K562 (cell line): Measurements from ENCODE around the gene USP32. TPM values are rescaled to one million over a fixed set of nuclear protein-coding genes. Genes with fewer than 3 reads are reported as not detected.

ENCODE experiments used
- ADNP ChIP-seq: fragments of 200-800 bp; sonication (Bioruptor generic); IDR thresholded peaks from 2 replicates; pipeline ENCODE4 v1.6.1; 2016; ENCODE audit warnings: missing genetic modification characterization, missing compliant biosample characterization
- BRF2 ChIP-seq: IDR thresholded peaks from 3 replicates; pipeline ENCODE4 v1.6.1; 2011; ENCODE audit warnings: borderline replicate concordance, mild to moderate bottlenecking; ENCODE audit not compliant: insufficient read length, insufficient read depth
- CHCHD3 ChIP-seq: fragments of 250-450 bp; sonication (Bioruptor Pico); IDR thresholded peaks from 2 replicates; pipeline ENCODE4 v2.1.2; 2022; ENCODE audit warnings: mild to moderate bottlenecking
- HNRNPH1 ChIP-seq: fragments of 200-400 bp; formaldehyde crosslinking; optimal IDR thresholded peaks from 2 replicates; pipeline ENCODE3; 2017; ENCODE audit warnings: low read depth, mild to moderate bottlenecking, low read length, moderate library complexity
- MTA2 ChIP-seq: fragments of 450-650 bp; IDR thresholded peaks from 2 replicates; pipeline ENCODE4 v1.6.1; 2016; ENCODE audit warnings: low read depth
- MYC ChIP-seq, 2 experiments: fragments of 250-450 bp in 1 of 2; sonication (Bioruptor Pico) in 1 of 2; IDR thresholded peaks; 2 replicates each; pipeline versions ENCODE4 v1.5.1 to v1.6.1; 2012 to 2021; ENCODE audit warnings: low read depth in 2 of 2, borderline replicate concordance in 1 of 2, improper control_type of control experiment in 1 of 2, low read length in 1 of 2, mild to moderate bottlenecking in 1 of 2, moderate library complexity in 1 of 2
- NONO ChIP-seq, 2 experiments: fragments of 200-400 bp in 1 of 2; fragments of 450-650 bp in 1 of 2; formaldehyde crosslinking in 1 of 2; IDR thresholded peaks; 2 replicates each; pipeline ENCODE4 v1.6.1; 2017; ENCODE audit warnings: low read depth in 2 of 2, mild to moderate bottlenecking in 2 of 2, moderate library complexity in 2 of 2, low read length in 1 of 2
- POLR2A ChIP-seq: fragments of 450-650 bp; conservative IDR thresholded peaks from 2 replicates; pipeline ENCODE4 v1.6.1; 2016
- PTBP1 ChIP-seq: fragments of 200-400 bp; formaldehyde crosslinking; IDR thresholded peaks from 2 replicates; pipeline ENCODE4 v1.6.1; 2017; ENCODE audit warnings: low read depth, low read length
- RBM14 ChIP-seq: fragments of 200-400 bp; formaldehyde crosslinking; IDR thresholded peaks from 2 replicates; pipeline ENCODE4 v1.6.1; 2018; ENCODE audit warnings: low read depth, mild to moderate bottlenecking, low read length, moderate library complexity, borderline replicate concordance; ENCODE audit not compliant: insufficient read depth
- RBM25 ChIP-seq: fragments of 200-400 bp; formaldehyde crosslinking; IDR thresholded peaks from 2 replicates; pipeline ENCODE4 v1.6.1; 2018; ENCODE audit warnings: low read length, low read depth, moderate library complexity; ENCODE audit not compliant: severe bottlenecking
- TRIM28 ChIP-seq: fragments of 450-650 bp; IDR thresholded peaks from 2 replicates; pipeline ENCODE4 v1.6.1; 2017
- ZNF146 ChIP-seq: IDR thresholded peaks from one replicate; pipeline ENCODE4 v1.6.1; 2018; ENCODE audit warnings: missing compliant biosample characterization; ENCODE audit not compliant: unreplicated experiment
- ZNF224 ChIP-seq: sonication (generic); formaldehyde crosslinking; IDR thresholded peaks from 2 replicates; pipeline ENCODE4 v1.8.0; 2022; ENCODE audit warnings: mild to moderate bottlenecking, missing genetic modification reagents
- ZNF277 ChIP-seq: fragments of 250-450 bp; sonication (Bioruptor Pico); IDR thresholded peaks from 2 replicates; pipeline ENCODE4 v1.8.0; 2022; ENCODE audit warnings: inconsistent platforms, mild to moderate bottlenecking, moderate library complexity, borderline replicate concordance
- ZNF408 ChIP-seq: fragments of 250-450 bp; sonication (Bioruptor Pico); IDR thresholded peaks from 2 replicates; pipeline ENCODE4 v1.4.0; 2020; ENCODE audit warnings: low read depth, mild to moderate bottlenecking, moderate library complexity
- ZNF76 ChIP-seq: fragments of 250-450 bp; sonication (Bioruptor Pico); IDR thresholded peaks from 2 replicates; pipeline ENCODE4 v1.4.0; 2020; ENCODE audit warnings: mild to moderate bottlenecking, moderate library complexity, borderline replicate concordance
- ZNF764 ChIP-seq: fragments of 250-450 bp; sonication (Bioruptor Pico); IDR thresholded peaks from 2 replicates; pipeline ENCODE4 v1.4.0; 2020; ENCODE audit warnings: low read depth, mild to moderate bottlenecking, moderate library complexity
- polyA plus RNA-seq, 8 experiments: library from polyadenylated mRNA; depleted of rRNA in 4 of 8; stranded (reverse) in 5 of 8; unstranded in 3 of 8; fragments of >200 nt; fragmentation: Nextera tagmentation in 2 of 8; fragmentation: Illumina TruSeq in 1 of 8; extraction: Ambion mirVana in 2 of 8; extraction: Trizol in 1 of 8; gene quantifications; 2 replicates each; pipeline versions ENCODE4 v1.2.1 to v1.2.3, GENCODE V29; 2011 to 2014; ENCODE audit warnings: inconsistent platforms in 1 of 8, missing spikeins in 1 of 8
- total RNA-seq, 7 experiments: library from RNA; depleted of rRNA in 6 of 7; stranded (reverse); fragments of >200 nt in 6 of 7; fragmentation: Illumina TruSeq in 2 of 7; extraction: Trizol in 2 of 7; gene quantifications; 2 replicates each; pipeline versions ENCODE4 v1.2.1 to v1.2.3, GENCODE V29; 2011 to 2021; ENCODE audit warnings: low replicate concordance in 1 of 7

The USP32 gene
- total and polyA plus RNA-seq, 9 of the 15 experiments (the other 6 are each of a cell fraction or from before 2014, with no cell fraction given), result 18.0 to 69.3 (median 47.1) TPM

- TF ChIP-seq BRF2, result no peak
- TF ChIP-seq ZNF224, result peak; percentile 85; the same call in 1 of the 2 replicates
- no peak for TF ChIP-seq POLR2A
- no peak for TF ChIP-seq ZNF764 (CRISPR knock-in tag)
- TF ChIP-seq ZNF146 (CRISPR knock-in tag), result peak; percentile 44
- TF ChIP-seq CHCHD3 (CRISPR knock-in tag), result no peak
- no peak for TF ChIP-seq RBM14
- TF ChIP-seq HNRNPH1, result no peak
- no peak for TF ChIP-seq TRIM28
- TF ChIP-seq ZNF277 (CRISPR knock-in tag), result no peak
- TF ChIP-seq MTA2, result no peak
- TF ChIP-seq PTBP1, result 0 out of 2 replicates have a peak, but pooled peaks have one; percentile 30
- no peak for TF ChIP-seq RBM25
- TF ChIP-seq NONO (IDR thresholded peaks at IDR 0.05; ENCODE audit: low read depth in 2 of 2, low read length in 1 of 2), result no peak
- no peak for TF ChIP-seq ZNF408 (CRISPR knock-in tag)
- TF ChIP-seq ADNP (tag), result no peak
- no peak for TF ChIP-seq MYC (IDR thresholded peaks at IDR 0.05; ENCODE audit: low read depth, low read length)
- no peak for TF ChIP-seq MYC (CRISPR knock-in tag; IDR thresholded peaks at IDR 0.05; ENCODE audit: borderline replicate concordance, low read depth)
- TF ChIP-seq ZNF76 (CRISPR knock-in tag), result no peak
Observed at GRCh38 chr17:60139438-60140285, 252.3 kb downstream of the USP32 start (continued).
